A375 (cell line): ENCODE results near the gene MICAL3. TPM values are rescaled to one million over a fixed set of nuclear protein-coding genes. Genes with fewer than 3 reads are reported as not detected.

Experiments
- small RNA-seq: library from RNA; depleted of rRNA; stranded (forward); fragments of <200 nt; gene quantifications from one replicate; pipeline ENCODE3, GENCODE V24; 2014
- total RNA-seq: library from RNA; depleted of rRNA; stranded (reverse); fragments of >200 nt; shearing (Covaris generic); gene quantifications from 2 replicates; pipeline ENCODE4 v1.2.3, GENCODE V29; 2014; rRNA removed

The MICAL3 gene, protein sequence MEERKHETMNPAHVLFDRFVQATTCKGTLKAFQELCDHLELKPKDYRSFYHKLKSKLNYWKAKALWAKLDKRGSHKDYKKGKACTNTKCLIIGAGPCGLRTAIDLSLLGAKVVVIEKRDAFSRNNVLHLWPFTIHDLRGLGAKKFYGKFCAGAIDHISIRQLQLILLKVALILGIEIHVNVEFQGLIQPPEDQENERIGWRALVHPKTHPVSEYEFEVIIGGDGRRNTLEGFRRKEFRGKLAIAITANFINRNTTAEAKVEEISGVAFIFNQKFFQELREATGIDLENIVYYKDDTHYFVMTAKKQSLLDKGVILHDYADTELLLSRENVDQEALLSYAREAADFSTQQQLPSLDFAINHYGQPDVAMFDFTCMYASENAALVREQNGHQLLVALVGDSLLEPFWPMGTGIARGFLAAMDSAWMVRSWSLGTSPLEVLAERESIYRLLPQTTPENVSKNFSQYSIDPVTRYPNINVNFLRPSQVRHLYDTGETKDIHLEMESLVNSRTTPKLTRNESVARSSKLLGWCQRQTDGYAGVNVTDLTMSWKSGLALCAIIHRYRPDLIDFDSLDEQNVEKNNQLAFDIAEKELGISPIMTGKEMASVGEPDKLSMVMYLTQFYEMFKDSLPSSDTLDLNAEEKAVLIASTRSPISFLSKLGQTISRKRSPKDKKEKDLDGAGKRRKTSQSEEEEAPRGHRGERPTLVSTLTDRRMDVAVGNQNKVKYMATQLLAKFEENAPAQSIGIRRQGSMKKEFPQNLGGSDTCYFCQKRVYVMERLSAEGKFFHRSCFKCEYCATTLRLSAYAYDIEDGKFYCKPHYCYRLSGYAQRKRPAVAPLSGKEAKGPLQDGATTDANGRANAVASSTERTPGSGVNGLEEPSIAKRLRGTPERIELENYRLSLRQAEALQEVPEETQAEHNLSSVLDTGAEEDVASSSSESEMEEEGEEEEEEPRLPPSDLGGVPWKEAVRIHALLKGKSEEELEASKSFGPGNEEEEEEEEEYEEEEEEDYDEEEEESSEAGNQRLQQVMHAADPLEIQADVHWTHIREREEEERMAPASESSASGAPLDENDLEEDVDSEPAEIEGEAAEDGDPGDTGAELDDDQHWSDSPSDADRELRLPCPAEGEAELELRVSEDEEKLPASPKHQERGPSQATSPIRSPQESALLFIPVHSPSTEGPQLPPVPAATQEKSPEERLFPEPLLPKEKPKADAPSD (N-terminal part only)
- total RNA-seq, result 54.6 and 55.3 TPM in 2 replicates

DNA sequence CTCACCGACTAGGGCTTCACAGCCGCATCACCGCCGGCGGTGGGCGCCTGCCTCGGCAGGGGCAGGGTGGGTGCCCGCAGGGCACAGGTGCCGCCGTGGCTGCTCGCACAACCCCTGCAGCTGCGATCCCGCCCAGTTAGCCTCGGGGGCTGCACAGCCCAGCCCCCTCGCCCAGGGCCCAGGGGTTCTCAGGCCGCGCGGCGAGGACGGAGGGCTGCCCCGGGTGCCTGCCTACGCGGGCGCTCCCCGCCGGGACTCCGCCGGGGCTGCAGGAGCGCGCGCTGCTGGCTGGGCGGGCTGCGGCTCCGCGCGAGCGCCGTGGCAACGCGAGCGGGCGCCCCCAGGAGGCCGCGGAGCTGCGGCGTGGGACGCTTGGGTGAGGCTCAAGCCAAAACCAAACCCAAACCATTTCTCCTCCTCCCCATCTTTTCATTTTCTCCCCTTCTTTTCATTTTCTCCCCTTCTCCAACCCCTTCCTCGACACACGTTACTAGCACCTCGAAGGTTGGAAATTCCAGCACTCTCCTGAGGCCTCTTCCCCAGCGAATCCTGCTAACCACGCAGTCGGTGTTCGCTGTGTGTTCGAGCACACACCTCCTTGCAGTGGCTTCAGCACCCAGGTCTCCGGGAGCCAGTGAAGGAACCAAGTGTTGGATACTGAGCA is at the start of gene MICAL3:
MICAL3 (minus strand) TSS at position 286 of the 664 bp plus-strand sequence. CDS start 117,749 bp downstream, outside the sequence.

DNA sequence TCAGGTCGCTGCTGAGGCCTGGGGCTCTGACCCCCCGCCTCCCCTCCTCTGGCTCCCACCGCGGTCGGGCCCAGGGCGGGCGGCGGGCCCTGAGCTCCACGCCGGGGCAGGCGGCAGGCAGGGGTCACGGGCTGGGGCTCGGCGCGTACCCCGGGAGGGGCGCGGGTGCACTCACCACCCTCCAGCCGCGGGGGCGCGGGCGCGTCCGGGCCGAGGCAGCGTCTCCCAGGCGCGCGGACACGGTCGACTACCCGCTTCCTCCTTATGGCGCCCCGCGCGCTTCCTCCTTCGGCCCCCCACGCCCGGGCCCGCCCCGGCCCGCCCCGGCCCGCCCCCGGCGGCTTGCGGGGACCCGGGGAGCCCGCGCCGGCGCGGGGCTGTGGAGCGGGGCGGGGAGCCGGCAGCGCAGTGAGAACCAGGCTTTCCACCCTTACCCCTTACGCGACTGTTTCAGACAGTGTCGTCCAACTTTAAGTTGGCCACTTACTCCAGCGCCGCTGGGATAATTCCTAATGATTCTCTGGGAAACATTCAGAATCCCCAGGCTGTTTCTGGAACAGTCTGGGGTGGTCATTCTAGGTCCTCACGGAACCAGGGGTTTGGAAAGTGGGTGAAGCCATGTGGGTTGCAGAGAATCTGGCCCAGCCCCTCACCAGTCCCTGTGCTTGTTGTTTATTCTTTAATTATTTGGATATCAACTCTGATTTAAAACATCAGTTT is 250.0 kb downstream of the MICAL3 start, which contains the start of gene BID:
BID (minus strand) TSS at position 264 of the 720 bp plus-strand sequence. CDS start 24,353 bp downstream, outside the sequence.

Small RNAs within 50 kb of the gene (small RNA-seq; reads per million reads assigned to genes)
- not detected for gene MIR3198-1
- not detected for gene MIR648

Other genes with a start within 250 kb of the MICAL3 start
- 23.8 and 25.8 TPM in 2 replicates for gene PEX26, start 53.4 kb upstream of the MICAL3 start, total RNA-seq
- gene TUBA8, start 86.2 kb upstream of the MICAL3 start, total RNA-seq, result 0.72 and 1.4 TPM in 2 replicates
- gene USP18, start 125.6 kb upstream of the MICAL3 start, total RNA-seq, result 9.8 and 10.5 TPM in 2 replicates